Stimulated activated CD4-positive, alpha-beta T cell treated with anti-CD3 and anti-CD28 coated beads, Interleukin-2, amount 100 ng/mL, for 4 hours (primary cell): ENCODE measurements around the gene PRH1.

Source experiments
- DNase-seq: peaks from one replicate; pipeline ENCODE4 v3.0.0-alpha.2; 2020; ENCODE audit warnings: low read depth

Gene PRH1

DNA sequence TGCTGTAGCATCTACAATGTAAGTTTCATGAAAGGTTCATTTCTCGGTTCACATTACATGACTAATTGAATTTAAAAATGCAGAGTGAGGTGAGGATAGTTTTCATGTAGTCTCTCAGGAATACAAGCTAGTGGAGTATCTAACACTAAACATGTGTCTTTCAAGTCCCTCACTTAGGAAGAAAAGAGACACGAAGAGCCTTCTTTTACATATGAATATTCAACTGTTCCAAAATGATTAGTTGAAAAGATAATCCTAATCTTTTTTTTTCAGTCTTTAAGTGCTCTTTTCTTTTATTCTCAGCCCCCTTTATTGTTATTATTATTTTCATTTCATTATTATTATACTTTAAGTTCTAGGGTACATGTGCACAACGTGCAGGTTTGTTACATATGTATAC, 45.6 kb downstream of the PRH1 start:
- DNase-seq: no peak
